IPS-18c (cell line): Measurements from ENCODE around the gene SLC27A3.
A peak's percentile ranks its signal among the peaks of the same experiment; 100 is the strongest.

ENCODE experiments used
- H3K4me3 ChIP-seq: 2 replicates; pipeline ENCODE4 v1.7.0; 2013; ENCODE audit warnings: low read depth, mild to moderate bottlenecking, low read length, moderate library complexity; ENCODE audit not compliant: insufficient read depth
- H3K9me3 ChIP-seq: one replicate; pipeline ENCODE4 v1.6.1; 2013; ENCODE audit warnings: mild to moderate bottlenecking, low read length, moderate library complexity; ENCODE audit not compliant: control insufficient read depth, insufficient read depth

Gene SLC27A3, protein sequence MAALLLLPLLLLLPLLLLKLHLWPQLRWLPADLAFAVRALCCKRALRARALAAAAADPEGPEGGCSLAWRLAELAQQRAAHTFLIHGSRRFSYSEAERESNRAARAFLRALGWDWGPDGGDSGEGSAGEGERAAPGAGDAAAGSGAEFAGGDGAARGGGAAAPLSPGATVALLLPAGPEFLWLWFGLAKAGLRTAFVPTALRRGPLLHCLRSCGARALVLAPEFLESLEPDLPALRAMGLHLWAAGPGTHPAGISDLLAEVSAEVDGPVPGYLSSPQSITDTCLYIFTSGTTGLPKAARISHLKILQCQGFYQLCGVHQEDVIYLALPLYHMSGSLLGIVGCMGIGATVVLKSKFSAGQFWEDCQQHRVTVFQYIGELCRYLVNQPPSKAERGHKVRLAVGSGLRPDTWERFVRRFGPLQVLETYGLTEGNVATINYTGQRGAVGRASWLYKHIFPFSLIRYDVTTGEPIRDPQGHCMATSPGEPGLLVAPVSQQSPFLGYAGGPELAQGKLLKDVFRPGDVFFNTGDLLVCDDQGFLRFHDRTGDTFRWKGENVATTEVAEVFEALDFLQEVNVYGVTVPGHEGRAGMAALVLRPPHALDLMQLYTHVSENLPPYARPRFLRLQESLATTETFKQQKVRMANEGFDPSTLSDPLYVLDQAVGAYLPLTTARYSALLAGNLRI

DNA sequence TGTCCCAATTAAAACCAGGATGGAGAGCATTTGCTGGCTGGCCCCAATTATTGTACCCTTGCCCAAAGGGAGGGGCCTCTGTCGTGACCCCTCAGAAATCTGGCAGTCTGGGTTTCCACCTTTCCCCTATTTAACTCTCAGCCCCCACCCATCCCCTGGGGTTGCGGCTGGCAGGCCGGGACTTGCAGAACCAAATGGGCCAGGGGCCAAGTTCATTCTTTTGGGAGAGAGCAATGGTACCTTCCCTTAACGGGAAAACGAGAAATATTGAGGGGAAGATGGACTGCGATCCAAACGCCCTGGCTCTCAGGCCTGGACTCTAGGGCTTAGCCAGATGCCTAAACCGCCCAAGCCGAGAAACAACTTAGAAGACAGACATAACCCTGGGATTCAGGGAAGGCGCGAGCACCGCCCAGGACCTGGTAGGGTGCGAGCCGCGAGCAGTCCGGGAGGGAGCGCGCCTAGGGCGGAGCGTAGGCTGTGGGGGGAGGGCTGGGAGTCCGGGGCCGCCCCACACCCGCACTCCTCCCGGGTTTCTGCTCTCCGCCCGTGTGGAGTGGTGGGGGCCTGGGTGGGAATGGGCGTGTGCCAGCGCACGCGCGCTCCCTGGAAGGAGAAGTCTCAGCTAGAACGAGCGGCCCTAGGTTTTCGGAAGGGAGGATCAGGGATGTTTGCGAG, at the start of gene SLC27A3:
SLC27A3 (plus strand) TSS at position 628 of the 678 bp plus-strand sequence. CDS start 91 bp downstream, outside the sequence.
- Histone ChIP-seq H3K9me3 (no peaks in the 10 kb centered on the region), H3K4me3 (peak within 1 kb of the TSS; percentile 89)

DNA sequence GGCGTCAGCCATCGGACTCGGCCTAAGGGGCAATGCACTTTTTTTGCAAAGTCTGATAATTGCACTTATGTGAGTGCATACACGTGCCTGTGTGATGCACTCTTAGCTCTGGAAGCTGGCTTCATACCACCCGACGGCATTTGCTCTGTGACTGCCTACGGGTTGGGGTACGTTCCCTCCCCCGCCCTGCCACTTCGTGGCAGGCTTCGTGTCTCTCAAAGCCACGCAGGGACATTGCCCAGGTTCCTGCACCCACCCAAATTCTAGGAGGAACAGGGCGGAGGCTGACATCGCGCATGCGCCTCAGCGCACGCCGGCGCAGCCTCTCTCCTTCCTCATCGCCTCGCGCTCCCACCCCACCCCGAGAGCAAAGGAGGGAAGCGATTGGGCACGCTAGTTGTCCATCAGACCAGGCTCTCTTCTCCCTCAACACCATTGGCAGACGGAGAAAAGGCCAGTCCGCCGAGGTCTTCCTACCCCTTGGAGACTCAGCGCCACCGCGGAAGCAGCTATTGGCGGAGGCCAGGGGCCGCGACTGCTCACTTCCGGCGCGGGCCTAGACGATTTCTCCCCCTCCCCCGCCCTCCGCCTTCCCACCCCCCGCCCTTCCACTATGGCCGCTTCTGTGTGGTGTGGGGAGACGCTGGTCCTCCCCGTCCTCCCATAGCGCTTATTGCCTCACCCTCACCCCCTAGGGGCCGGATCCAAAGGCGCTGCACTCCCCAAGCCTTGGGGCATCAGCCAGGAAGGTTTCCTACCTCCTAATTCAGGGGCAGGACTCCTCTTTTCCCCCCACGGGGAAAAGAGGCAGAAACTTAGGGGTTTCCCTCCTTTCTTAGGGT, 47.5 kb upstream of the SLC27A3 start, which contains the start of gene INTS3:
INTS3 (plus strand) TSS at position 588 of the 842 bp plus-strand sequence. CDS start 585 bp downstream, outside the sequence.
- Histone ChIP-seq H3K9me3 (no peaks in the 10 kb centered on the region), H3K4me3 (peak within 1 kb of the TSS; percentile 95)

DNA sequence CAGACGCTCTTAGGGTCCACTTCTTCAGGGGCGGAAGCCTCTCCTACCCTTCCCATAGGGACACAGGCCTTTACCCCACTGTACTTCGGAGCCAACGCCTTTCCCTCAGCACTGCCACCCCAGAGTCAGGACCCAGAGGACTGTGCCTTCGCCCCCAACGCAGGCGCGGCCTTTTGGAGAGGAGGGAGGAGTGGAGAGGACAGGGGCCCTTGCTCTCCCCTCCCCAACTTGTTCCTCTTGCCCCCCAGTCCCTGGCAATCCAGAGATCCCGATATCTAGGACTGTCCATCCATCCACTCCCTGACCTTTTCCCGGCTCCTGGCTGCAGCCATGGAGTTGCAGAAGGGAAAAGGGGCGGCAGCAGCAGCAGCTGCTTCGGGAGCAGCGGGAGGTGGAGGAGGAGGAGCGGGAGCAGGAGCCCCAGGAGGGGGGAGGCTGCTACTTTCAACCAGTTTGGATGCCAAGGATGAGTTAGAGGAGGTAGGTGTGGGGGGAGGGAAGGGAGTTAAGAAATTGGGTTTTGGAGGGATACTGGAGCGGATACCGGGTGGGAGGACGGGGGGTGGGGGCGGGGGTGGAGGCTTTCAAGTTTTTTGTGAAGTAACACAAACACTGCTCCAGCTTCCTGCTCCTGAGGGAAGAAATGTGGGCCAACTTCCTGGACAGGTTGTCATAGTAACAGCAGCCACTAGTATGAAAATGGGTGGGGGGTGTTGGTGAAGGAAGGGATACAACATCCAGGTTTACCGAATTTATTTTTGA, 46.7 kb upstream of the SLC27A3 start:
- peak overlapping the region; percentile 95 for H3K4me3 ChIP-seq
- no peaks in the 10 kb centered on the region for H3K9me3 ChIP-seq

DNA sequence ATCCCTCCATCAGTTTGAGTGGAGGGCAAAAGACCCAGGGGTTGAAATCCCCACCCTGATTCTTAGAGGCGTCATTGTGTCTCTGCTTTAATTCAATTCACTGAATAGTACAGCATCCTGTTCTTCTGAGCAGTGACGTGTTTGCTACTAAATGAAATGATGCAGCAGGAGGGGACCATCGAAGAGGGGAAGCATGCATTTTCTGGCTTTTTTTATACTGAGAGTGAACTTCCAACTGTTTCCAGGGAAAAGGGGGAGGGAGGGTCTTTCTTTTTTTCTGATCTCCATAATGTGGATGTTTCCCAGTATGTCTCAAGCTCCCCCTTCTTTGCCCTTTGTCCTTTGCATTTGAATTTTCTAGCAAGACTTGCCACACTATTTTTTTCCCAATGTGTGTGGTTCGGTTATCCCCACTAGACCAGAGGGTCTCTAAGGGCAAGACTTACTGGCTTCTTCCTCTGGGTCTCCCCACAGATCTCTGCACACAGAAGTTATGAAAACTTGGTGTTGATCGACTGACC, 44.7 kb upstream of the SLC27A3 start:
- H3K4me3 ChIP-seq, result no peak overlapping the region
- no peaks in the 10 kb centered on the region for H3K9me3 ChIP-seq

DNA sequence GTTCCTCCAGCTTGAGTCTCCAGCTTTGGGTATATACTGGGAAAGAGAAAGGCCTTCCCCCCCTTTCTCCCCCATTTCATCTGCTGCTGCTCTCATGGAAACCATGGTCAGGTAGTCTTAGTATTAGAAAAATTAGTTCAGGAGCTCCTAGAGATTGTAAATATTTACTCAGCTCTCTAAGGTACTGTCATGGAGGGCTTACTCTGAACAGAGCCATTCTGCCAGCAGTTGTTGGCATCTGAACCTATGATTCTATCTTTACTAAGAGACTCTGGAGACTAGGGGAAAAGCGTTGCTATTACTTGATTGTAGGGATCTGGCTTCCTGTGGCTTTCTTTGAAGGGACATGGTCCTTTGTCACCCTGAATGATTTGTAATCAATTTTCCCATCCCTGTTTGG, 41.2 kb upstream of the SLC27A3 start:
- Histone ChIP-seq H3K4me3 (no peak overlapping the region), H3K9me3 (no peaks in the 10 kb centered on the region)

DNA sequence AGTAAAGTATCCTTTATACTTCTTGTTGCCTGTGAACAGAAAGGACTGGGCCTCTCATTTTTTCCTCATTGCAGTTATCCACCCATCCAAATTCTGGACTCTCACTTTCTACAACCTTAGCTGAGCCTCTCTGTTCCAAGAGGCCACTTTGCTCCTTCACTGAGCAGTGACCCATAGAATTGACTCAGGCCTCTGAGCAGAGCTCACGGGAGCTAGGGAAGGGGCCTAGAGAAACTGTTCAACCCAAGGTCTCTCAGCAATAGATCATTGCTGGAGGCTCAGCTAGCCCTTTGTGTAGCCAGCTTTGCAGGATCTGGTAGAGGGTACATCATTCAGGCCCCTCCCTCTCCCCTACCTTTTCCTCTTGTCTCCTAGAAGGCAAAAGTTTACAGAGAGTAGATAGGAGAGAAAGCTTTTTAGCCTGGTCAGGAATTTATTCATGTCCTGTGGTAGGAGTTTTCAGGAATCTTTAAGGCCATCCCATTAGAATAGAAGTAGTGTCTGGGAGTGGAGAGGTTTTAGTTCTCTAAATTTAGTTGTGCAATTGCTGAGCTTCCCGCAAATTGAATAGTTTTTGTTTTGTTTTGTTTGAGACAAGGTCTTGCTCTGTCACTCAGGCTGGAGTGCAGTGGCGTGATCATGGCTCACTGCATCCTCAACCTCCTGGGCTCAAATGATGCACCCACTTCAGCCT, 40.7 kb upstream of the SLC27A3 start:
- H3K4me3 ChIP-seq, result no peak overlapping the region

DNA sequence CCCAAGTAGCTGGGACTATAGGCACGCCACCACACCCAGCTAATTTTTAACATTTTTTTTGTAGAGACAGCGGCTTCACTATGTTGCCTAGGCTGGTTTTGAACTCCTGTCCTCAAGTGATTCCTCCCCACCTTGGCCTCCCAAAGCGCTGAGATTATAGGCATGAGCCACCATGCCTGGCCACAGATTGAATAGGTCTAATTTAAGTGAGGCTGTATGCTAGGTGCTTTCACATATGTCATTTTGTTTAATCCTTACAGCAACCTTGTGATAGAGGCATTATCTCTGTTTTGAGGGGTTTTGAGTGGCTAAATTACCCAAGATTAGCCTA, 40.2 kb upstream of the SLC27A3 start:
- H3K9me3 ChIP-seq, result no peaks in the 10 kb centered on the region
- no peak overlapping the region for H3K4me3 ChIP-seq

More for the DNA sequence above, 40.7 kb upstream of the SLC27A3 start:
- no peaks in the 10 kb centered on the region for H3K9me3 ChIP-seq

DNA sequence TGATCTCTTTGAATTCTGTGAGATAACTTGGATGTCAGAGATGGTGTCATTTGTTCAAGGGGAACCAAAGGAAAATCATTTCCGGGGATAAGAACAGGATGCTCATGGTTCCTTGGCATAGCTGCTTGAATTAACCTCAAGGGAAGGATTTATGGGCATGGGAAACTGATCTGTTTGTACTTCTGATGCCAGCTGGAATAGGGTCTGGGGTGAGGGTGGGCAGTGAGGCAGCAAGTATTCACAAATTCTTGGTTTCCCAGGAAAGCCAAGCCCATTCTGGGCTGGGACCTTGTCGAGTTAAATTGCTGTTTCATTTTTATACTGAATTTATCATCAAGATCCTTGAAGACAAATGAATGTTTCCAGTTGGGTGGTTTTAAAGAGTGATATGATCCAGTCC, 33.2 kb upstream of the SLC27A3 start:
- no peak overlapping the region for H3K4me3 ChIP-seq
- no peaks in the 10 kb centered on the region for H3K9me3 ChIP-seq

DNA sequence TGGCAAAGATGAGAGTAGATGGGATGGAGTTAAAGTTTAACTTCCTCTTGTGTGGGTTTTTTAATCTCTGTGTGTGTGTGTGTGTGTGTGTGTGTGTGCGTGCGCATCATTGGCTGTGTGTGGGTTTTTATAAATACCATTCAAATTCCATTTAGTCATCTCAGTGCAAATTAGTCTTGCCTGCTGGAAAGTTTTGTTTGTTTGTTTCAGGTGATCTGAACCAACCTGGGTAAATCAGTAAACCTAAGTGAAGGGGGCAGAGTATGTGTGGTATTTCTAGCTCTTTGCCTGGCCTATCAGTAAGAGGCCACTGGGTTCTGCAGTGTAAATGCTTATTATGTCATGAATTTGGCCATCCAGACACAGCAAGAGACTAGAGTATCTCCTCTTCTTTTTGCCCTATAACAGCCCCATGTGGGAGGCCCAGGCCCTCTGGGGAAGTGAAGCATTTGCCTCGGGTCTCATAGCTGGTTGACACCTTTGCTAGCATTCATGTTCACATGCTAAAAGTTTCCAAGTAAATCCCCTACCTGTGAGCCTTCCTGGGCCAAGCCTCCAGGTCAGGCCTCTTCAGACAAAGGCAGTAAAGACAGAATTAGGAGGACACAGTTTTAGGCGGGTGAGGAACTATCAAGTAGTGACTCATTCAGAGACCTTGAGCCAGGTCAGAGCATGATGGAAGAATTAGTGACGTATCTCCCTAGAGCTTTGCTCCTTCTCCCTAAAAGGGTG, 32.6 kb upstream of the SLC27A3 start:
- H3K9me3 ChIP-seq, result no peaks in the 10 kb centered on the region
- no peak overlapping the region for H3K4me3 ChIP-seq

DNA sequence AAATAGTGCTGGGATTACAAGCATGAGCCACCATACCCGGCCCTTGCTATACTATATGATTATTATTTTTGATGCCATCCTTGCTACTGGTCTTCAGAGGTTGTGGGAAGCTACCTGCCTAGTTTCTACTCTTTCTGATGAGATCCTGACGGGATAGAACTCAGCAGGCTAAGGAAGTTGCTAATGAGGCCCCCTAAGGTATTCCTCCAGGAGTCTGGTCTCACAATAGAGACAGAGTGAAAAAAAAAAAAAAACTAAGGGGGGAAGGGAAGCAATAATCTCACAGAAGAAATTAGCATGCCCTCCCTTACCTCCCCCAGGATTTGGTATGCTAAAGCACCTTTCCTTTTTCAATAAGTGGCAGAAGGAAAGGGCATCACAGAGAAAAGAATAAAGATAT, 29.8 kb upstream of the SLC27A3 start:
- H3K4me3 ChIP-seq, result no peak overlapping the region

DNA sequence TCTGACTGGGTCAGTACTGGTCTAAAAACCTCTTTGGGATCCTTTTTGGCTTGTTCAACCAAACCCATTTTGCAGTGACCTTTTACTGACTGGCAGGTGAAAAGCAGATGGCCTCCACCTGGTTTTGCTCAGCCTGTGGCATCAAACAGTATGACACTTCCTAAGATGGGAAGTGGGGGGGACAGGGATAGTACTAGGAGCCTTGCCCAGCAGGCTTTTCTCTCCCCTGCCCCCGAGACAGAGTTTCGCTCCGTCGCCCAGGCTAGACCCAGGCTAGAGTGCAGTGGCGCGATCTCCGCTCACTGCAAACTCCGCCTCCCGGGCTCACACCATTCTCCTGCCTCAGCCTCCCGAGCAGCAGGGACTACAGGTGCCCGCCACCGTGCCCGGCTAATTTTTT, 29.0 kb upstream of the SLC27A3 start:
- Histone ChIP-seq H3K9me3 (no peaks in the 10 kb centered on the region), H3K4me3 (no peak overlapping the region)

More for the DNA sequence above, 29.8 kb upstream of the SLC27A3 start:
- no peaks in the 10 kb centered on the region for H3K9me3 ChIP-seq

DNA sequence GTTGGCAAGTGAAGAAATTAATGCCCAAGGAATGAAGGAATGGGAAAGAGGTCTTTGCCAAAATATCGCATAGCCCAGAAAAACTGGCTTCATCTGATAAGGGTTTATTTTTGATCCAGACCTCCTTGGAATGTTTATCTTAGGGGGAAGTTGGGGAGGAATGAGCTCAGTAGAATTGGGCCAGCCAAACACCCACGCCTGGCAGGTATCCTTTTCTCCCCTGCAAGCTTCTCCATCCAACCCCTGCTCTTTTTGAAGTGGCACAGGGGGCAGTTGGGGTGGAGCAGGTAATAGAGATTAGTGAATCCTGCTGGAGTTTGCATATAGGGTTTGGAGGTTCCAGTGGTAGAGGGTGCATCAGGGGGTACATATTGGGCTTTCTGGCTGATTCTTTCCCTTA, 26.3 kb upstream of the SLC27A3 start:
- H3K4me3 ChIP-seq, result no peak overlapping the region
- no peaks in the 10 kb centered on the region for H3K9me3 ChIP-seq

DNA sequence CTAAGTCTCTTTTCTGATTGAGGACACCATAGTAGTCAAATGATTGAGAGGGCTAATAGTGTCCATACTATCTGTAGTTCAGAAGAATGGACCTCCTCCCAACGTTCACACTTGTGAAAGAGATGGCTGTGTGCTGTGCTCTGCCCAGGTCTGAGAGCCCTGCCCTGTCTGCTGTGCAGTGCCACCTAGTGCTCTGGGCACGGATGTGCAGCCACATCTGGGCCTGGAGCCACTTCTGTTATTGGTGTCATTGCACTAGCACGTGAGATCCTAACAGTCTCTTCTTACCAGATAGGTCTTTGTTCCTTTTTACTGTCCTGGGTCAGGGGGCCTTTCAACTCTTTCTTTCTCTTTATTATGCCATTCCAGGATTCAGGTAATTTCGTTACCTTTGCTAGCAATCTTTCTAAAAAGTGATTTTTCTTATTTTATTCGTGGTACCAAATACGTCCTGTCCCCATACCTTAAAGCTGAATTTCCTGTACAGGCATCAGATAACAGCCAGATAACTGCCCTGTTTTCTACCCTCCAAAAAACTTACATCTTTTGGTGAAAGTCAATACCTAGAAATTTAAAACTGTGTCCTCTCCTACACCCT, 25.7 kb upstream of the SLC27A3 start:
- H3K9me3 ChIP-seq, result no peaks in the 10 kb centered on the region
- H3K4me3 ChIP-seq, result no peak overlapping the region

DNA sequence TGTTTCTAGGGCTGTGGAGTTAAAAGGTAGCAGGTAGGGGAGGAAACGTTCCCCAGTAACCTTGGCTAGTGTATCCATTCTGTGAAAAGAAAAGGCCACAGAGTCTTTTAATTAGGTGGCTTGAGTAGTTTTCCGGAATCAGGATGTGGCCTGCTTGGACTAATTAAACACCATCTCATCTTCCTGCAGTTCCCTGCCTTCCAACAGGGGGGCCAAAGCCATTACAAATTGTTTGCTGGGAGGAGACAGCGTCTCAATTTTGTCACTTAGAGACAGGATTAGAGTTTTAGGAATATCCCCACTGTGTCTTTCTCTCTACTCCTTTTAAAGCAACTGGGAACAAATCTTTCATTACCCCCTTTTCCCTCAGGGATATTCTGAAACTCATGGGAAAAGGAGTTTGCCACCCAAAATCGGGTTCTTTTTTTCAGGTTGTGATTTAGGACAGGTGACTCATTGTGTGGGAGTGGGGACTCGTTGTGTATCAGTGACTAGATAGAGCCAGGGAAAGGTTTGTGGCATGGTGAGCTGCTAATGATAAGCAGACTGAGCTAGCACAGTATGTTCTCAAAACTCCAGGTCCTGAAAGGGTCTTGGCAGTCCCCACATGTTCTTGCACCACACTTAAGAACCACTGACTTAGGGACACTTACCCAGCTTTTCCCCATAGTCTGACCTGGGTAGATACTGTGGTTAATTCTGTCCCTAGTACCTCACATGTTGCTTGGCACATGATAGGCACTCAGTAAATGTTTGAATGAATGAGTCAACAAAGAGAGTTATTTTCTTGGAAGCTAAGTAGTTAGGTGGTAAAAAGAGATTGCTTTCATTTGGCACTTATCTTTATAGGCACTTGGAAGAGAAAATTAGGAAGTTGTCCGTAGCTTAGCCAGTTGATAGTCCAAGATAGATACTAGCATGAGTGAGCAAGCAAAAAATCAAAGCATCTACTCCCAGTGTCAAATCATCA, 24.9 kb upstream of the SLC27A3 start:
- no peaks in the 10 kb centered on the region for H3K9me3 ChIP-seq
- H3K4me3 ChIP-seq, result no peak overlapping the region
